ENCODE data around the gene TRIP12. TPM values are rescaled to one million over a fixed set of nuclear protein-coding genes. Genes with fewer than 3 reads are reported as not detected.
"Not testable (repeated sequence)": the region's sequence is repeated elsewhere in the genome, so short reads cannot be mapped to it uniquely, and the experiment has no call there.

The TRIP12 gene
- total and polyA plus RNA-seq, 2 donors from 2014 or later: 29.3 to 225 TPM

- H3K9me3 ChIP-seq (ENCODE audit: control insufficient read depth in 2 of 3, insufficient read depth in 1 of 3, low read length in 3 of 3): no peaks in the 10 kb centered on the region
- no peak overlapping the region for H3K27ac ChIP-seq (ENCODE audit: low read depth in 2 of 2, low read length in 2 of 2)
- DNase-seq (no peak), FAIRE-seq (no peak)
- no peaks in the 10 kb centered on the region for H3K4me1 ChIP-seq (ENCODE audit: control insufficient read depth in 2 of 3, insufficient read depth in 2 of 3, low read depth in 1 of 3, low read length in 3 of 3)
- intact Hi-C loops (cut with DNase I): no loop called here
- TF ChIP-seq CTCF (IDR thresholded peaks at IDR 0.05; ENCODE audit: borderline replicate concordance, extremely low read depth, insufficient read depth): no peak
- H3K4me3 ChIP-seq (ENCODE audit: low read length in 3 of 3): no peak overlapping the region
- no peaks in the 10 kb centered on the region for H3K36me3 ChIP-seq (ENCODE audit: control insufficient read depth in 2 of 3, insufficient read depth in 3 of 3, low read length in 3 of 3)
- H3K9ac ChIP-seq (ENCODE audit: low read length in 3 of 3): no peak overlapping the region
- no peaks in the 10 kb centered on the region for H3K27me3 ChIP-seq (ENCODE audit: control insufficient read depth, insufficient read depth, low read length)
Observed at GRCh38 chr2:229969921-229970320, 48.1 kb upstream of the TRIP12 start.

- H3K4me1 ChIP-seq (ENCODE audit: control insufficient read depth in 2 of 3, insufficient read depth in 2 of 3, low read depth in 1 of 3, low read length in 3 of 3); H3K9ac ChIP-seq (ENCODE audit: low read length in 3 of 3); intact Hi-C loops (cut with DNase I); H3K36me3 ChIP-seq (ENCODE audit: control insufficient read depth in 2 of 3, insufficient read depth in 3 of 3, low read length in 3 of 3); FAIRE-seq; H3K27me3 ChIP-seq (ENCODE audit: control insufficient read depth, insufficient read depth, low read length); H3K9me3 ChIP-seq (ENCODE audit: control insufficient read depth in 2 of 3, insufficient read depth in 1 of 3, low read length in 3 of 3); H3K27ac ChIP-seq (ENCODE audit: low read depth in 2 of 2, low read length in 2 of 2); H3K4me3 ChIP-seq (ENCODE audit: low read length in 3 of 3); DNase-seq: not testable (repeated sequence)
Observed at GRCh38 chr2:229963596-229963995, 41.8 kb upstream of the TRIP12 start.

GRCh38 chr2:229956491-229956890, 34.7 kb upstream of the TRIP12 start:
- FAIRE-seq (no peak), DNase-seq (no peak)
- no peak for TF ChIP-seq CTCF (IDR thresholded peaks at IDR 0.05; ENCODE audit: borderline replicate concordance, extremely low read depth, insufficient read depth)
- Histone ChIP-seq H3K4me3 (ENCODE audit: low read length in 3 of 3) (no peak overlapping the region), H3K4me1 (ENCODE audit: control insufficient read depth in 2 of 3, insufficient read depth in 2 of 3, low read depth in 1 of 3, low read length in 3 of 3) (no peaks in the 10 kb centered on the region), H3K36me3 (ENCODE audit: control insufficient read depth in 2 of 3, insufficient read depth in 3 of 3, low read length in 3 of 3) (no peaks in the 10 kb centered on the region), H3K9me3 (ENCODE audit: control insufficient read depth in 2 of 3, insufficient read depth in 1 of 3, low read length in 3 of 3) (no peaks in the 10 kb centered on the region), H3K9ac (ENCODE audit: low read length in 3 of 3) (no peak overlapping the region), H3K27ac (ENCODE audit: low read depth in 2 of 2, low read length in 2 of 2) (no peak overlapping the region), H3K27me3 (ENCODE audit: control insufficient read depth, insufficient read depth, low read length) (no peaks in the 10 kb centered on the region)
- intact Hi-C loops (cut with DNase I): no loop called here

- Histone ChIP-seq H3K36me3 (ENCODE audit: control insufficient read depth in 2 of 3, insufficient read depth in 3 of 3, low read length in 3 of 3) (no peaks in the 10 kb centered on the region), H3K27ac (ENCODE audit: low read depth in 2 of 2, low read length in 2 of 2) (no peak overlapping the region), H3K9ac (ENCODE audit: low read length in 3 of 3) (no peak overlapping the region), H3K4me1 (ENCODE audit: control insufficient read depth in 2 of 3, insufficient read depth in 2 of 3, low read depth in 1 of 3, low read length in 3 of 3) (no peaks in the 10 kb centered on the region), H3K4me3 (ENCODE audit: low read length in 3 of 3) (no peak overlapping the region), H3K27me3 (ENCODE audit: control insufficient read depth, insufficient read depth, low read length) (no peaks in the 10 kb centered on the region), H3K9me3 (ENCODE audit: control insufficient read depth in 2 of 3, insufficient read depth in 1 of 3, low read length in 3 of 3) (no peaks in the 10 kb centered on the region)
- intact Hi-C loops (cut with DNase I): no loop called here
- TF ChIP-seq CTCF (IDR thresholded peaks at IDR 0.05; ENCODE audit: borderline replicate concordance, extremely low read depth, insufficient read depth): no peak
- FAIRE-seq (no peak), DNase-seq (no peak)
Observed at GRCh38 chr2:229955663-229956062, 33.9 kb upstream of the TRIP12 start.

All from kidney (tissue), 14 donors.